OCI-LY7 (cell line): Measurements from ENCODE around the gene KIF25. TPM values are rescaled to one million over a fixed set of nuclear protein-coding genes. Genes with fewer than 3 reads are reported as not detected.

Experiments
- BruUV-seq: library from RNA; stranded (reverse); fragments of 400-500 nt; replicated peaks from 2 replicates; lab custom pipeline; 2021; lab: Mats Ljungman, UMichigan
- CTCF ChIA-PET: fragments of 300-600 bp; sonication (Branson Sonifier 250); formaldehyde crosslinking; loops from one replicate; lab custom pipeline; 2022; ENCODE audit warnings: antibody characterized with exemption; ENCODE audit not compliant: unreplicated experiment; lab: Charles Lee
- POLR2A ChIA-PET: fragments of 300-600 bp; sonication (Branson Sonifier 250); formaldehyde crosslinking; loops from one replicate; lab custom pipeline; 2022; ENCODE audit warnings: antibody characterized with exemption; lab: Charles Lee
- DNase-seq: peaks from one replicate; pipeline ENCODE4 v3.0.0-alpha.2; 2015; ENCODE audit warnings: low spot score
- H2AFZ ChIP-seq: fragments of 200-600 bp; sonication (generic), shearing (Covaris generic); 2 replicates; pipeline ENCODE4 v1.6.1; 2014; ENCODE audit warnings: mild to moderate bottlenecking, antibody characterized with exemption, low read length, moderate library complexity
- H3K27ac ChIP-seq: fragments of 200-600 bp; sonication (generic); 2 replicates; pipeline ENCODE4 v1.5.1; 2014; ENCODE audit warnings: mixed run types, low read depth, mild to moderate bottlenecking, moderate library complexity, low read length, inconsistent platforms; ENCODE audit not compliant: poor library complexity, severe bottlenecking
- H3K36me3 ChIP-seq: fragments of 200-600 bp; sonication (generic); 2 replicates; pipeline ENCODE4 v1.6.1; 2014; ENCODE audit warnings: mild to moderate bottlenecking, antibody characterized with exemption, low read length, moderate library complexity, mixed read lengths; ENCODE audit not compliant: insufficient read depth
- H3K4me1 ChIP-seq: fragments of 200-600 bp; sonication (generic); 2 replicates; pipeline ENCODE4 v1.5.1; 2014; ENCODE audit warnings: mild to moderate bottlenecking, low read length; ENCODE audit not compliant: insufficient read depth, poor library complexity, severe bottlenecking
- H3K4me2 ChIP-seq: fragments of 200-600 bp; sonication (generic); 2 replicates; pipeline ENCODE4 v1.6.1; 2014; ENCODE audit warnings: mild to moderate bottlenecking, low read length
- H3K4me3 ChIP-seq: fragments of 200-600 bp; sonication (generic); 2 replicates; pipeline ENCODE4 v1.5.1; 2014; ENCODE audit warnings: mild to moderate bottlenecking, low read depth, low read length; ENCODE audit not compliant: poor library complexity, severe bottlenecking
- H3K79me2 ChIP-seq: fragments of 200-600 bp; sonication (generic); 2 replicates; pipeline ENCODE4 v1.6.1; 2016; ENCODE audit warnings: low read depth, mild to moderate bottlenecking, low read length, moderate library complexity, mixed read lengths; ENCODE audit not compliant: insufficient read depth
- H3K9me2 ChIP-seq: fragments of 200-600 bp; sonication (generic); 2 replicates; pipeline ENCODE4 v1.6.1; 2016; ENCODE audit warnings: mild to moderate bottlenecking, low read length, mixed read lengths; ENCODE audit not compliant: insufficient read depth
- H3K9me3 ChIP-seq: fragments of 200-600 bp; sonication (generic); 2 replicates; pipeline ENCODE4 v1.6.1; 2014; ENCODE audit warnings: mild to moderate bottlenecking, mixed run types, low read length, mixed read lengths
- H4K20me1 ChIP-seq: fragments of 200-600 bp; sonication (generic); 2 replicates; pipeline ENCODE4 v1.6.1; 2014; ENCODE audit warnings: mild to moderate bottlenecking, antibody characterized with exemption, low read length, moderate library complexity, mixed read lengths; ENCODE audit not compliant: insufficient read depth
- EZH2phosphoT487 ChIP-seq: fragments of 200-600 bp; sonication (generic); IDR thresholded peaks from 2 replicates; pipeline ENCODE4 v1.6.1; 2018; ENCODE audit warnings: low read depth, borderline replicate concordance, mild to moderate bottlenecking, mixed run types, antibody characterized with exemption, low read length, moderate library complexity, mixed read lengths
- intact Hi-C: fragments of 100-400 bp; cut with micrococcal nuclease; formaldehyde crosslinking; loops from one replicate; pipeline ENCODE4 v1.10.0; 2022; ENCODE audit not compliant: unreplicated experiment
- total RNA-seq, 2 experiments: library from RNA; depleted of rRNA in 1 of 2; stranded (reverse); fragments of >200 nt in 1 of 2; shearing (Covaris generic) in 1 of 2; gene quantifications; 2 replicates each; pipeline ENCODE4 v1.2.3, GENCODE V29; 2014 to 2022
- TF ChIP-seq, protein P1 (sequence below): fragments of 200-600 bp; sonication (generic); conservative IDR thresholded peaks from 2 replicates; pipeline ENCODE4 v1.5.1; 2014; ENCODE audit warnings: mild to moderate bottlenecking, antibody characterized with exemption, low read length, moderate library complexity, mixed read lengths

Gene KIF25
- total RNA-seq, 2 experiments from 2014 or later: not detected

DNA sequence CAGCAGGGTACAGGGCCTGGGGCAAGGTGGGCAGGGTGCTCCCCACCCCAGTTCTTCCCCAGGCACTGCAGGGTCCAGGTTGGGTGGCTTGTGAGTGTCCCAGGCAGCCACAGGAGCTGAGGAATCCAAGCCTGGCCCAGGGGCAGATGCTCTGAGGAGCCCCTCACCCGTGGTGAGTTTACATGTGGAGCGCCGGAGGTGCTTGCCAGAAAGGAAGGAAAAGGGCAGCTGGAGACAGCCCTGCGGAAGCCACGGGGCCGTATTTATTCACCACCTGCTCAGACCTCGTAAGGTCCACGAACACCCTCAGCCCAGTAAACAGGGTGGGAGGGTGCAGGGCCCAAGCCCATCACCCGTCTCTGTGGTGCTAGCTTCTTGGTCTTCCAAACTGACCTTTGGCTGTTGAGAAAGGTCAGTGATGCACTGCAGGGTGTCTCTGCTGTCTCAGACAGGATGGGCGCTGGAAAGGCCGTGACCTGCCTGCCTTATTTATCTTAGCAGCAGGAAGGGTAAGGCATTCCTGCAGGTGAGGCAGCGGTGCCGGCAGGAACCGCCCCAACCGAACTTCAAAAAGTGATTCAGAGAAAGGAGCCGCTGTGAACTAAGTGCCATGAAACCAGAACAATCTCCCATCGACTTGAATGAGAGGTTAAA, 85.5 kb downstream of the KIF25 start:
- Histone ChIP-seq H3K79me2 (no peaks in the 10 kb centered on the region), H2AFZ (no peak overlapping the region), H3K36me3 (no peaks in the 10 kb centered on the region), H3K9me3 (no peaks in the 10 kb centered on the region), H4K20me1 (no peaks in the 10 kb centered on the region), H3K9me2 (no peaks in the 10 kb centered on the region), H3K4me3 (no peak overlapping the region), H3K4me2 (no peak overlapping the region), H3K27ac (no peak overlapping the region), H3K4me1 (no peaks in the 10 kb centered on the region)
- no peak for DNase-seq
- ChIA-PET CTCF (no interaction called here), POLR2A (no interaction called here)
- intact Hi-C loops: no loop called here
- no peak for TF ChIP-seq EZH2phosphoT487
- TF ChIP-seq, protein P1, sequence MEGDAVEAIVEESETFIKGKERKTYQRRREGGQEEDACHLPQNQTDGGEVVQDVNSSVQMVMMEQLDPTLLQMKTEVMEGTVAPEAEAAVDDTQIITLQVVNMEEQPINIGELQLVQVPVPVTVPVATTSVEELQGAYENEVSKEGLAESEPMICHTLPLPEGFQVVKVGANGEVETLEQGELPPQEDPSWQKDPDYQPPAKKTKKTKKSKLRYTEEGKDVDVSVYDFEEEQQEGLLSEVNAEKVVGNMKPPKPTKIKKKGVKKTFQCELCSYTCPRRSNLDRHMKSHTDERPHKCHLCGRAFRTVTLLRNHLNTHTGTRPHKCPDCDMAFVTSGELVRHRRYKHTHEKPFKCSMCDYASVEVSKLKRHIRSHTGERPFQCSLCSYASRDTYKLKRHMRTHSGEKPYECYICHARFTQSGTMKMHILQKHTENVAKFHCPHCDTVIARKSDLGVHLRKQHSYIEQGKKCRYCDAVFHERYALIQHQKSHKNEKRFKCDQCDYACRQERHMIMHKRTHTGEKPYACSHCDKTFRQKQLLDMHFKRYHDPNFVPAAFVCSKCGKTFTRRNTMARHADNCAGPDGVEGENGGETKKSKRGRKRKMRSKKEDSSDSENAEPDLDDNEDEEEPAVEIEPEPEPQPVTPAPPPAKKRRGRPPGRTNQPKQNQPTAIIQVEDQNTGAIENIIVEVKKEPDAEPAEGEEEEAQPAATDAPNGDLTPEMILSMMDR: no peak
- no TSS peak for BruUV-seq

DNA sequence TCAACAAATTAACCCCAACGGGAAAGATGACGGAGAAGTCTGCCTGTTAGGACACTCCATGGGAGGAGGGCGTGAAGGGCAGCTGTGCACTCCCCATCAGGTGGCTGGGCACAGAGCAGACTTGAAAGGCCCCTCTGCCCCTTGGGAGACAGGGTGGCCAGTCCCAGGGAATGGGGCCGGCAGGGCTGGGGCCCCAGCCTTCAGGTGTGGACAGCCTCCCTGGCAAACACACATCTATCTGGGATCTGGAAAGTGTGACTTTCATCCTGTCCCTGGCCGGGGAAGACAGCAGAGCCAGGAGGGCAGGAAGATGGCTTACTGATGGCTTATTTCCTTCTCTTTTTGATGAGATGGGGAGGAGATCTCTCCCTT, 86.0 kb downstream of the KIF25 start:
- no peak overlapping the region for H3K27ac ChIP-seq
- no peaks in the 10 kb centered on the region for H3K36me3 ChIP-seq
- H3K9me3 ChIP-seq: no peaks in the 10 kb centered on the region
- H3K79me2 ChIP-seq: no peaks in the 10 kb centered on the region
- H3K4me1 ChIP-seq: no peaks in the 10 kb centered on the region
- ChIA-PET POLR2A (no interaction called here), CTCF (no interaction called here)
- H2AFZ ChIP-seq: no peak overlapping the region
- intact Hi-C loops: no loop called here
- no peak for DNase-seq
- BruUV-seq: no TSS peak
- H3K4me3 ChIP-seq: no peak overlapping the region
- TF ChIP-seq, protein P1: no peak
- no peak for TF ChIP-seq EZH2phosphoT487
- H3K9me2 ChIP-seq: no peaks in the 10 kb centered on the region
- no peaks in the 10 kb centered on the region for H4K20me1 ChIP-seq
- H3K4me2 ChIP-seq: no peak overlapping the region

DNA sequence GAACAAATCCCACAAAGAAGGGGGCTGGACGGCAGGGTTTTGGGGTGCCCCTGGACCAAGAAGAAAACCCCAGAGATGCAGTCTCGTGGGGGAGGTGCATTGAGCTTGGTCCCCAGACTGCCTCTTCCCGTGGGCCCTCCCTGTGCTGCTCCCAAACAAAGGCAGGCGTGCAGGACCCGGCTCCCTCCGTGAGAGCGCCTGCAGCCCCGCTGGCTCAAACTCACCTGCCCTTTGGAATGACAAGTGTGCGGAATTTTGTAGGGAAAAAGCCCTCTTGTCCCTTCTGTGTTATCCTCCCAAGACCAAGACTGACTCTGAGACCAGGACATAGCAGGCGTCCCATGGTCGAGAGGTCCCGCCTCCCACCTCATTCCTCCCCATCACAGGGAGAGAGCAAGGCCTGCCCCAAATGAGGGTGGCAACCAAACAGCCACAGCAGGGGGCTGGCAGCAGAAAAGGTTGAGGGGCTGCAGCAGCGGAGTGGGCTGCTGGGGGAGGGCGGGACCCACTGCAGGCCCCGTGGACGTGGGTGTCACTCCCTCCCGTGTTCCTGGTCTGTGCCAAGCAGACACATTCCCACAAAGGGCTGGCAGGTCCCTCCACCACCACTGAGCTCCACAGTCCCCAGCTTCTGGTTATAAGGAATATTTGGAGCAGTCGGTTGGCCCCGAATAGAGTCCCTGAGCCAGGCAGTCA, 87.1 kb downstream of the KIF25 start:
- ChIA-PET POLR2A (interaction anchor here (0.6 kb wide), 1 partner anchor 1219 kb away, joined by 3 read pairs; no protein-coding TSS in a partner anchor), CTCF (no interaction called here)
- H2AFZ ChIP-seq: no peak overlapping the region
- no TSS peak for BruUV-seq
- no peaks in the 10 kb centered on the region for H3K9me3 ChIP-seq
- H3K4me2 ChIP-seq: no peak overlapping the region
- no peaks in the 10 kb centered on the region for H3K36me3 ChIP-seq
- H3K4me1 ChIP-seq: no peaks in the 10 kb centered on the region
- H4K20me1 ChIP-seq: no peaks in the 10 kb centered on the region
- TF ChIP-seq, protein P1: no peak
- no peak for TF ChIP-seq EZH2phosphoT487
- H3K27ac ChIP-seq: no peak overlapping the region
- no peaks in the 10 kb centered on the region for H3K9me2 ChIP-seq
- no peak for DNase-seq
- intact Hi-C loops: no loop called here
- H3K4me3 ChIP-seq: no peak overlapping the region
- H3K79me2 ChIP-seq: no peaks in the 10 kb centered on the region
